HepG2 (cell line): ENCODE measurements around the gene CACTIN. TPM values are rescaled to one million over a fixed set of nuclear protein-coding genes. Genes with fewer than 3 reads are reported as not detected.

Experiments used
- CREB3 ChIP-seq: sonication (generic); formaldehyde crosslinking; IDR thresholded peaks from 2 replicates; pipeline ENCODE4 v1.5.0; 2020; ENCODE audit warnings: missing genetic modification reagents
- KLF11 ChIP-seq: IDR thresholded peaks from 2 replicates; pipeline ENCODE4 v1.6.1; 2016; ENCODE audit warnings: missing compliant biosample characterization
- MLXIP ChIP-seq: sonication (generic); formaldehyde crosslinking; IDR thresholded peaks from 2 replicates; pipeline ENCODE4 v1.9.0; 2021; ENCODE audit warnings: missing genetic modification reagents, borderline replicate concordance
- NFYB ChIP-seq: sonication (generic); formaldehyde crosslinking; IDR thresholded peaks from 2 replicates; pipeline ENCODE4 v1.4.0; 2020; ENCODE audit warnings: missing genetic modification reagents
- PRDM15 ChIP-seq: sonication (generic); formaldehyde crosslinking; IDR thresholded peaks from 2 replicates; pipeline ENCODE4 v1.4.0; 2020; ENCODE audit warnings: missing genetic modification reagents
- RAD51 ChIP-seq: fragments of 450-650 bp; IDR thresholded peaks from 2 replicates; pipeline ENCODE4 v1.6.1; 2016; ENCODE audit warnings: borderline replicate concordance
- RNF2 ChIP-seq: fragments of 450-650 bp; conservative IDR thresholded peaks from 2 replicates; pipeline ENCODE4 v1.6.1; 2016; ENCODE audit warnings: low read depth
- RXRA ChIP-seq: sonication (generic); formaldehyde crosslinking; IDR thresholded peaks from 2 replicates; pipeline ENCODE4 v1.5.1; 2020; ENCODE audit warnings: missing genetic modification reagents
- TRAFD1 ChIP-seq: sonication (generic); formaldehyde crosslinking; IDR thresholded peaks from 2 replicates; pipeline ENCODE4 v1.5.1; 2020; ENCODE audit warnings: missing genetic modification reagents, mild to moderate bottlenecking, borderline replicate concordance
- ZFP36L1 ChIP-seq: sonication (generic); formaldehyde crosslinking; IDR thresholded peaks from 2 replicates; pipeline ENCODE4 v1.8.0; 2022; ENCODE audit warnings: mild to moderate bottlenecking, missing genetic modification reagents, moderate library complexity
- ZNF629 ChIP-seq: sonication (generic); formaldehyde crosslinking; conservative IDR thresholded peaks from 2 replicates; pipeline ENCODE4 v1.5.0; 2020; ENCODE audit warnings: missing genetic modification reagents
- ZNF646 ChIP-seq: sonication (generic); formaldehyde crosslinking; IDR thresholded peaks from 2 replicates; pipeline ENCODE4 v1.9.0; 2021; ENCODE audit warnings: mild to moderate bottlenecking, missing genetic modification reagents
- polyA plus RNA-seq, 8 experiments: library from polyadenylated mRNA; depleted of rRNA in 3 of 8; stranded (reverse) in 7 of 8; unstranded in 1 of 8; fragments of >200 nt; fragmentation: Illumina TruSeq in 4 of 8; extraction: Trizol in 4 of 8; gene quantifications; 2 replicates each; pipeline versions ENCODE4 v1.2.1 to v1.2.3, GENCODE V29; 2011 to 2016; ENCODE audit warnings: low read depth in 4 of 8, missing spikeins in 1 of 8, mixed read lengths in 1 of 8; ENCODE audit not compliant: insufficient read depth in 1 of 8
- total RNA-seq, 5 experiments: library from RNA; depleted of rRNA; stranded (reverse); fragments of >200 nt; fragmentation: Illumina TruSeq; extraction: Trizol; gene quantifications; 2 replicates each; pipeline ENCODE4 v1.2.3, GENCODE V29; 2016; ENCODE audit warnings: low read depth in 1 of 5

CACTIN gene
- total and polyA plus RNA-seq, 2 of the 13 experiments (the other 11 are each of a cell fraction or from before 2014, with no cell fraction given), result 10.0 to 16.6 TPM

- no peak for TF ChIP-seq PRDM15 (CRISPR knock-in tag)
- TF ChIP-seq RNF2, result 0 out of 2 replicates have a peak, but pooled peaks have one; percentile 42
- no peak for TF ChIP-seq KLF11 (CRISPR knock-in tag)
- TF ChIP-seq ZNF629, result no peak
- TF ChIP-seq NFYB, result peak; percentile 84
- TF ChIP-seq CREB3, result no peak
- no peak for TF ChIP-seq ZNF646 (CRISPR knock-in tag)
- no peak for TF ChIP-seq RAD51
- TF ChIP-seq TRAFD1 (CRISPR knock-in tag), result peak; percentile 59; the same call in 1 of the 2 replicates
- 0 out of 2 replicates have a peak, but pooled peaks have one; percentile 24 for TF ChIP-seq ZFP36L1
- TF ChIP-seq MLXIP (CRISPR knock-in tag), result no peak
- peak; percentile 85 for TF ChIP-seq RXRA (CRISPR knock-in tag)
These were observed at the start of gene CACTIN (continued) for GRCh38 chr19:3626473-3627350.
